Activated naive CD4-positive, alpha-beta T cell (primary cell): ENCODE data around the gene DUOXA2.
"Not testable (repeated sequence)": the region's sequence is repeated elsewhere in the genome, so short reads cannot be mapped to it uniquely, and the experiment has no call there.

Source experiments
- DNase-seq, 4 experiments: peaks; one replicate each; lab custom pipeline; 2025; lab: John Stamatoyannopoulos, UW

DUOXA2 gene

DNA sequence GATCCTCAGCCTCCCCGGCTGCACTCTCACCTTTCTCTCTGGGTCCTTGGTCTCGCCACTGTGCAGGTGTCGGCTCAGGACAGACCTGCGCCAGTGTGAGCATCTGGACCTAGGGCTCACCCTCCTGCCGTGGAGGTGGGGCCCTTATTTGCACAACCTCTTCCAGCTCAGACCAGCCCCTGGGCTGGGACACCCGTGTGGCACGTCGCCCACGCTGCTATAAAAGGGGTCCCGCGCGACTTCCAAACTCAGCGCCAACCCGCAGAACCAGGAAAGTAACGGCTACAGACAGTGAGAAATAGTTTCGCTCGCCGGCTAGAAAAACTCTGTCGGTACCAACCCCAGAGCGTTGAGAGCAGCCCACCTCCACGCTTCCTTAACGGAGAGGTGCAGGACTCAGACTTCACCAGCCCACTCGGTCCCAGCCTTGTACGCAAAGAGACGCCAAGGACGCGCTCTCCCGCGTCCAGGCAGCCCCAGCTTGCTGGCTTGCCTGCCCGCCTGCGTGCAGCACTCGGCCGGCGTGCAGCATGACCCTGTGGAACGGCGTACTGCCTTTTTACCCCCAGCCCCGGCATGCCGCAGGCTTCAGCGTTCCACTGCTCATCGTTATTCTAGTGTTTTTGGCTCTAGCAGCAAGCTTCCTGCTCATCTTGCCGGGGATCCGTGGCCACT, at the start of gene DUOXA2, which contains the start of gene DUOX2:
Gene DUOXA2 (plus strand): TSS at position 251 of the 675 bp plus-strand sequence. CDS start 280 bp downstream, at position 531.
Gene DUOX2 (minus strand): TSS at position 97 of the 675 bp plus-strand sequence. CDS start 761 bp downstream, outside the sequence.
- DNase-seq = no peak

DNA sequence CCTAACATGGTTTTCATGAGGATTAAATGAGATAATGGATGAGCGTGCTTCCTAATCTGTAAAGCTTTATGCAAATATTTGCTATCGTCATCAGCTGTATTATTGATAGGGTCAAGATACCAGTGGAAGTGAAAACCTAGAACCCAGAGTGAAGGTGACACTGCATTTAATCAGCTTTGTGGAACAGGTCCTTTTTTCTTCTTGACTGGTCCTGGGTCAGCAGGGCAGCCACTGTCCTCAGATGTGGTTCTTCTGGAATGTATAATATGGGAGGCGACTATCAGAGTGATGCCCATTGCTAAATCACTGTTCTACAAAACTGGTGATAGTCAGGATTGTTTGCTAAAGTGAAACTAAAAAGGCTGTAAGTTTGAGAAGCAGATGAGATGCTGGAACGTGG, 49.7 kb upstream of the DUOXA2 start:
- no peak for DNase-seq

DNA sequence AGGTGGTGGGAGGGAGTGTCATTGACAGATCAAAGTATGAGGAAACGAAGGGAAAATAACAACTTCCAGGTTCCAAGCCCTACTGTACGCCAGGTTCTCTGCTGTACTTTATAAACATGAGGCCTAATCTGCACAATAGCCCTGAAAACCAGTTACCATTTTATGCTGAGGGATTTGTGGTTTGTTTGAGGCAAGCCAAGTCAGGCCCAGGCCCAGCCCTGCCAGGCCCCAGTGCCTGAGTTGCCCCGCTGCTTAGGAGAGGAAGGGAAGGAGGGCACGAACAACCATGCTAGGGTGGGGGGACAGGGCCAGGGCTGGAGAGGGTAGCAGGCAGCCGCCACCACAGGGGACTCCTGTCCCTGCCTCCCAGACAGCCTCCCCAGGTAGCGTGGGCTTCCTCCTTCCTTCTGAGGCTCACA, 44.2 kb upstream of the DUOXA2 start:
- DNase-seq = not testable (repeated sequence)

DNA sequence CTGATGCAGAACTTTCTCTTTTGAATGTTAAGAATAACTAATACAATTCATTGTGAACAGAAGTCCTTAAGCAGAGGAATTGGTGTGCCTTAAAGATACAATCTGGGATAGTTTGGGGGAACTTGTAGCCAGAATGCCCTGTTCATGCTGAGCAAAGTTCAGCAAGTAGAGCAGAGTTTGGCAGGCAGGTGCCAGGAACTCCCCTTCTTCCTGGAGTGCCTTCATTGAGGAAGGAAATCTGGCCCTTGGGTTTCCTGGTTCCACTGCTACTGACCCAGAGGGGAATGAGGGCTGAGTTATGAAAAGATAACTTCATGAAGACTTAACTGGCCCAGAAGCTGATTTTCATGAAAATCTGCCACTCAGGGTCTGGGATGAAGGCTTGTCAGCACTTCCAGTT, 40.5 kb upstream of the DUOXA2 start:
- DNase-seq = not testable (repeated sequence)

DNA sequence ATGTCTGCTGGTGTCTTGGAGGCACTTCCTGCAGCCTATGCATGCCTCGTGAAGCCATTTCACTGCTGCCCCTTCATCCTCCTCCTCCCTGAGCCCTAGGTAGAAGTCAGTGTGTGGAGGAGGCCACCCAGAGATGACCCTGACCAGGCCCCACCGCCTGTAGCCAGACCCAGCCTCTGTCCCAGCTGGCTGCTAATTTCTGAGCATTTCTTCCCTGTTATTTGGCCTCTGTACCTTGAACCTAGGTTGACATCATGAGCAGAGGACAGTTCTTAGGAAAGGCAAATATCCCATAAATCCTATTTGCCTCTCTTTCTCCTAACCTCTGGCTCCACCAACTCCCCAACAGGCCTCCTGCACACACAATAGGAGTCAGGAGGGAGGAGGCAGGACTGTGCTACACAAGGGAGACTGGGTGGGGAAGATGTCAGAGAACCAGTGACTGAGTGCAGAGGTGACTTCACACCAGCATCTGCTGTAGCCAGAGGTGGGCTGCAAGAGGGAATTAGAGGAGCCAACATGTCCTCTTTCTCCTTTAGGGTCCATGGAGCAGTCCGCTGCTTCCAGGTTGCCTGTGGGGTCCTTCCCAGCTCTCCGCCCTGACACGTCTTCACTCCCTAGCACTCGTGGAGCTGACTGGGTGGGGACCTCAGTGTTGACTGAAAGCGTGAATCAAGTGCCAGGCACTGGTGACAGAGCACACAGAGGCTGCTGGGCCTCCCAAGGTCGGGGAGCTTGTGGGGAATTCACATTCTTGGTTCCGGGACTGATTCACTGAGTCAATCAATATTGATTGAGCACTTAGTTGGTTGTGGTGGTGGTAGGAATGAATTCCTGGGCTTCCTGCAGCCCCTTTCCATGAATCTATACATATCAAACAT, 38.4 kb upstream of the DUOXA2 start:
- not testable (repeated sequence) for DNase-seq

DNA sequence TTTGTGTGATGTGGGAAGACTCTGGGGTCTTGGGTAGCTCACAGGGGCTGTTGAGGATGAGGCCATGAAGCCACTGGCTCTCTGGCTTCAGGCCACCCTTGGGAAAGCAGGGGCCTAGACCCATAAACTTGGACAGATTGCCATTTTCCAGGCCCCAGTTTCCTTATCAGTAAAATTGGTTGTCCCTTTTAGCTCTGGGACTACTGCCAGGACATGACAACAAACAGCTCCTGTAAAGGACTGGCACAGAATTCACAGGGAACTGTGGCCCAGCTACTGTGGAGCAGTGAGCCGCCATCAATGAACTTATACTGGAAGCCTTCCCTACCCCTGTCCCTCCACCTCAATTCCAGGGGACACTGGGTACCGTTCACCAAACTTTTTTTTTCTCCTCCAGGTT, 36.7 kb upstream of the DUOXA2 start:
- DNase-seq = not testable (repeated sequence)

DNA sequence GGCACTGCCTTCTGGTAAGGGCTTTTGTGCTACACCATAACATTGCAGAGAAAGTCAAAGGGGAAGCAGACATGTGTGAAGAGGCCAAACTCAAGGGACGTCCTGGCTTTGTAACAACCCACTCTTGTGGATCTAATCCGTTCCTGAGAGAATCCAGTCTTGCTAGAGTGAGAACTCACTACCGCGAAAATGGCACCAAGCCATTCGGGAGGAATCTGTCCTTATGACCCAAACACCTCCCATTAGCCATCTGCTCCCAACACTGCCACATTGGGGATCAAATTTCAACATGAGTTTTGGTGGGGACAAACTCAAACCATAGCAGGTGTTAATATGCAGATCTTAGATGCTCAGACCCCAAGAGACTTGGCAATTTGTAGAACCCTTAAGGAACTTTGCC, 34.9 kb upstream of the DUOXA2 start:
- not testable (repeated sequence) for DNase-seq

DNA sequence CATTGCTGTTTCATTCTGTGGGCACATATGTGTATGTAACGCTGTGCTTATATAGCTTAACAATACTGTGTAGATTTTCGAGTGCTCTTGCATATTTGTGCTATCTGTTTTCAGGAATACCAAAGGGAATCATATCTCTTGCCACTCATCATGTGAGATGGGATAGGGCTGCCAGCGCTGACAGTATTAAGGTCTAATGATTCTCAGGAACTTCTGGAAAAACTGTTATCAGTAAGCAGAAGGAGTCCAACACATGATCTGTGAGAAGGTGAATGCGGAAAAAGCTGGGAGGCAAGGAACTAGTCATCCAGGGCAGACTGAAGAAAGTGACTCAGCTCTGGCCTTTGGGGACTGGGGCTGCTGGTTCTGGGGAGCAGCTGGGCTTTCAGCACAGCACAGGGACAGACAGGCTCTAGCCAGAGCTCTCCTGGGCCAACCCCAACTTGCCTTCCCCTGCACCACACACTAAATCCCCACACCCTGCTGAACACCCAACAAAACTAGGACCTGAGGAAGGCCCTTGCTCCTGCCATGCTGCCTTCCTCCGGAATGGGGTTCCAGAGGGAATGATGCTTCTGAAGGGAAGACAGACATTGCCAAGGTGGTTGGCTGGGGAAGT, 34.4 kb upstream of the DUOXA2 start:
- not testable (repeated sequence) for DNase-seq

DNA sequence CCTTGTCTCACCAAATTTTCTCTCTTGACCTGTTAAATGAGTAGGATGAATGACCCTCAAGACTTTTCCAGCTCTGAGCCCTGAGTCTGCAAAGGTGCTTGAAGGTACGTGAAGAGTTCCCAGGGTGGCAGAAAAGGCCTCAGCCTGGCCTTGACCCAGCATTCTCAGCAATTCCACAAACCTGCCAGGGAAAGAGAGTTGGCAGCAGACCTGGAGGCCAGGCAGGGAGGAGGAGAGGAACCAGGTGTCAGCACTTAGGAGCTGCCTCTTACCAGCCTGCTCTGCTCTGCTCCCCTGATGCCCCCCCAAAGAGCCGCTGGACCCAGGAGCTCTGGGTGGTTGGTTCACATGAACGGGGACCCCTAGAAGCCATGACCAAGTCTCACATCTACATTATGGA, 33.5 kb upstream of the DUOXA2 start:
- DNase-seq = not testable (repeated sequence)

DNA sequence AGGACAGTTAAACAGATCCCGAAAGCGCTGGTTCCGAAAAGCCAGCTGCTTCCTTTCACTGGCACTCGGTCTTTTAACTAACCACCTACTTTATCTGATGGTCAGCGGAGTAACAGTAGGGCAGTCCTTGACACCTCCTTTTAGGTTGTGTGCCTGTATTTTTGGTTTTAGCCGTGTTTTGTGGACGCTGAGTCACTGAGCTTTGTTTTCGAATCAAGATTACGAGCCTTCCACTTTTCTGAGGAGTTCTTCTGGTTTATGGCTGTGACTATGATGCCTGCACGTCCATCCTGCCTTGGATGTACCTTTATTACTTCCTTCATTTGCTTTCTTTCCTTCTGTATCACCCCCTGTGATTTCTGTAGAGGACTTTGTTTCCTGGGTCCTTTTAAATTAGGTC, 31.7 kb upstream of the DUOXA2 start:
- DNase-seq = not testable (repeated sequence)

DNA sequence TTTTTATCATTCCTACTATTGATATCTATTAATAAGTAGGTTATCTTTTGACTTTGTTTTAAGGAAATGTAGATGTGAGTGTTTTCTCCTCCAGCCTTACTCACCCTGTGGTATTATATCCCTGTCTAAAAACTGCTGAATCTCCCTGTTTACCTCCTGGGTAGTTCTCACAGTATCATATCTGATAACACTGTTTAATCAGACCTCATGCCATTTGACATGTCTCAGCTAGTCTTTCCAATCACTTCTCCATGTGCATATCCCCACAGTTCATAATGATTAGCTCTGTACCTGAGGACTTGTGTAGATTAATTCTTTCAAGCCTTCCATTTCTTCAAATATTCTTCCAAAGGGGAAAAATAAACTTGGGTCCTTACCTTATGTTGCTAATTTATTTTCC, 30.9 kb upstream of the DUOXA2 start:
- no peak for DNase-seq

DNA sequence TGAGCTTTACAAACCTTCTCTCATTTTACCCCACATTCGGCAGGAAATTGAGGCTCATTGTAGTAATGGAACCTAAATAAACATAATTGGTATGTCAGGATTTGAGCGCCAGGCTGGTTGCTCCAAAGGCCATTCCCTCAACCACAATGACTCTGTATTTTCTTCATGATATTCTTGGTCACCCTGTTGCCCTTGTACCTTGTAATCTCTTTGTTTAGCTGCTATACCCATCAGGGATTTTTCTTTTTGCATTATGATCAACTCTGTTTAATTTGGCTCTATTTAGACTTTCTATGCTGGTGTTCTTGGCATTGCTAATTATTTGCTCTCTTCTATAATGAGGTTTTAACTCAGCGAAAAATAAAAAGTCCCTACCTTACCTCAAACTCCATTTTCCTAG, 30.0 kb upstream of the DUOXA2 start:
- no peak for DNase-seq

DNA sequence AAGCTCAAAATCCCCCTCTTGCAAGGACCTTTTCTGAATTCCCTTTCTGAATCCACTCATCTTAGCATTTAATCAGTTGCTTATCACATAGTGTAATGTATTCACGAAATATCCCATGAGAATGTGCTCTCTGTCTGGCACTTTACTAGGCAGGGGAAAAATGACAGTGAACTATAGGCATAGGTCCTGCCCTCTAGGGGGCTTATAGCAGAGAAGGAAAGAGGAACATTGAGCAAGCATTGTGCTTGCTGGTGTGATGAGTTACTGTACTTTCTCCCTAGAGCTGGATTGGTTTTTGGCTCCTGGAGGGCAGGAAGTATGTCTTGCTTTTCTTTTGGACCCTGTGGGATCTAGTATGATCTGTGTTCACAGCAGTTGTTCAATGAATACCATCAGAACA, 26.6 kb upstream of the DUOXA2 start:
- no peak for DNase-seq

DNA sequence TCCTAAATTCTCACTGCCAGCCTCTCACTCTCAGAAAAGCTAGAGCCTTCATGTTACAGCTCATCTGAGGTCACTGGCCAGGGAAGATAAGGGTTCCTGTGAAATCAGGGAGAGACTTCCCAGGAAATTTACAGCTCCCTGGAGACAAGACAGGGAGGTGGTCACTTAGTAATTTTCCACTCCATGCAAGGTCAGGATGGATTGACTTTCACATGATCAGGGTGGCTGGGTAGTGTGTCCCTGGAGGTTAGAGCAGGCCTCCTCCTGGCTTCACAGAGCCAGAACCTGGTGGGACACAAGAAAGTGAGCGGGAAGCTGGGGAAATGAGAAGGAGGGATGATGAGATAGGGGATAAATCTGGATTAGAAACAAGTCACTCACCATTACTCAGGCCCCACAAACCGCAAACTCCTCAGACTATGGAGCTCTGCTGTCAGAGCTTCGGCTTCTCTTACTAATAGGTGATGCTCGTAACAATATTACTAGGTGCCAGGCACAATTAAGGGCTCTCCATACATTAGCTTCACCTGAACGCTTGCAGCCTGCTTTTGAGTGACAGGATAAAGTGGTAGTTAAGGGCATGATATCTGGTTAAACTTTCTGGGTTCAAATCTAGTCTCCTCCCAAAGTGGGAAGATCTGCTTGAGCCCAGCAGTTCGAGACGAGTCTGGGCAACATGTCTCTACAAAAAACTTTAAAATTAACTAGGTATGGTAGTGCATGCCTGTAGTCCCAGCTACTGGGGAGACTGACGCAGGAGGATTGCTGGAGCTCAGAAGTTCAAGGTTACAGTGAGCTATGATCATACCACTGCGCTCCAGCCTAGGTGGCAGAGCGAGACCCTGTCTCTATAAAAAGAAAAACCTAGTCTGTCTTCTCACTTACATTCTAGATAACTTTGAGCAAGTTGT, 25.1 kb upstream of the DUOXA2 start:
- DNase-seq = no peak

DNA sequence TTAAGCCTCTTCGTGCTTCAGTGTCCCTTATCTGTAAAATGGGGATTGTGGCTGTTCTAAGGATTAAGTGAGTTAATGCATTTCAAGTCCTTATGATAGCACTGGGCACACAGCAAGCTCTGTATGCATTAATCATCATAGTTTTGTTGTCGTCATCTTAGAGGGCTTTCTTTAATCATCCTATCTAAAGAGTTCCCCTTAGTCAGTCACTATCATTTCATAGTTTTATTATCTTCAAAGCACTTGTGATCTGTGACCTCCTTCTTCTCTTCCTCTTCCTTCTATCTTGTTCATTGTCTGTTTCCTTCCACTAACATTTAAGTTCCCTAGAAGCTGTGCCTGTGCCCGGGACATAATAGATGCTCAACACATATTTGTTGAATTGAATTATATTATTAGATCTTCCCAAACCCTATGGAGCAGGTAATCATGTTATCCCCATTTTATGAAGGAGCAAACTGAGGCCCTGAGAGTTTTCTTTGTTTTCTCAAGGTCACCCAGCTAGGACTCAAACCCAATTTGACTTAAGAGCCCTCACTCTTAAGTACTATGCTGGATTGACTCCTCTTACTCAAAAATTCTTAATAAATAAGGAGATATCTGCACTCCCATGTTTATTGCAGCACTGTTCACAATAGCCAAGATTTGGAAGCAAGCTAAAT, 24.3 kb upstream of the DUOXA2 start:
- DNase-seq = no peak

DNA sequence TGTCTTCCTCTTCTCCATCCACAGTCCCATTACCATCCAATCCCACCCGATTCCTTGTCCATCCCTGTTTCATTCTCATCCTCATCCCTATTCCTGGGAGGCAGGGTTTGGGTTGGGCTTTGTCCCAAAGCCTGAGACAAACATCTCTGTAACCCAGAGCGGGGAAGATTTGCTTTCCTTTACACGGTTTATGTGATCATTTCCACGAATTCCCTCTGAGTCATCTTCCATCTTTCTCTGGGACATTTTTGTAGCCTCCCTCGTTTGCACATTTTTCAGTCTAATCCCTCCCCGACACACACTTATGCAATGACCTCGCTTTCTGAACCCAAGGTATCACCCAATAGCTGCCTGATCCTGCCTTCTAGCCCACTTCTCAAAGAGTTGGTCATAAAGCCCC, 23.0 kb upstream of the DUOXA2 start:
- DNase-seq = no peak

DNA sequence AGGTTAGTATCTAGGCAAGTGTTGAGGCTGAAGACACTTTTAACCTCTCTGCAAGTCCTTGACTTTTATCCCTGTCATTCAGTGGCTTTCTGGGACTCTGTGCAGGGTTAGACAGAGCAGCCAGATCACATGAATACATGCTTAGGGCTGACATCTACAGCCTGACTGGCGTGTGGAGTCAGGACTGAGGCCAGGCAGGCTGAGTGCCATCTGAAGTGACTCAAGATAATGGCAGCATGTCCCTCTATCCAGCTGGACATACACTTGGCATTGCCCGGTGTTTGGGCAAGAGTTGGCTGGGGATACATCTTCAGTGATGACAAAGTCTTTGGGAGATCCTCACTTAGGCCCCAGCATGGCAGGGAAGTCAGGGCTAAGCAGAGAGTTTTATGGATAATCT, 22.6 kb upstream of the DUOXA2 start:
- no peak for DNase-seq

DNA sequence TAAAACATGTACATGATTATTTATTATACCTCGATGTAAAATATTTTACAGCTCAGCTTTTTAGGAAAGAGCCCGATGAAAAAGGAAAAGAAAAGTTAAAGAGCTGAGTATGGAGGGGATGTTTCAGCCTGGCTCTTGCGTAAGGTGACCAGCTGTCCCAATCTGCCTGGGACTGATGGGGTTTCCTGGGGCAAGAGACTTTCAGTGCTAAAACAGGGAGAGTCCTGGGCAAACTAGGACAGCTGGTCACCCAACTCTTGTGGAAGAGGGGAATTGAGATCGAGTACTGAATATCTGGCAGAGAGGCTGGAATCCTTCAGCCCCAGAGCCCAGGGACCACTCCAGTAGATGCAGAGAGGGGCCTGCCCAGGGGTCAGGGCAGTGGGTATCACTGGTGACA, 21.1 kb upstream of the DUOXA2 start:
- DNase-seq = no peak

DNA sequence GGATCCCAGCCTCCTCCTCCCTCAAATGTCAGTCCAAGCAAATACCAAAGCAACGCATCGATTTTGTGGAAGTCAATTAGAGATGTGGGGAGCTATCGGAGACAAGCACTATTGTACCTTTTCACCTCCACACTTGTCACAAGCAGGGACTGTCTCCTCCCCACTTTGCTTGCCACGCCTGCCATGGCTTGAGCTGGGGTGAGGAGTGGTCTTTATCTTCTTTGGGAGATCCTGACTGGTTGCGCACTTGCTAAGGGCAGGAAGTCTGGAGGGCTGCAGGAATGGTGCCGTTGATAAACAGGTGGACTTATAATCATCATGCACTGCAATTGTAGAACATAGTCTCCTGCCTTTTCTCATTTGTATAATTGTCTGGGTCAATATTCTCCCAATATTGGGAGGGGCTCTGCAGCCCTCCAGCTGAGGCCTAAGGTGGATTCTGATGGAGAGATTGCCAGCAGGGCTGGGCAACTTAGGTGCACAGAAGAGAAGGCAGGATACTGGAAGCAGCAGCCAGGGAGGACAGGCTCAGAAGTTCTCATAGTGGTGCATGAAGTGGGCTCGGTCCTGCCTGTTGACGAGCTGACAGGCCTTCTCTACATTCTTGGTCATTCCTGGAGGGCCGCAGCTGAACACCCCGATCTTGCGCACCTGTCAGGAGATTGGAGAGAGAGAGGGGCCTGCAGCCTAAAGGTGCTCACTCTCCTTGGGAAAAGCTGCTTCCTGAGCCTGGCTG, 20.3 kb upstream of the DUOXA2 start:
- no peak for DNase-seq

DNA sequence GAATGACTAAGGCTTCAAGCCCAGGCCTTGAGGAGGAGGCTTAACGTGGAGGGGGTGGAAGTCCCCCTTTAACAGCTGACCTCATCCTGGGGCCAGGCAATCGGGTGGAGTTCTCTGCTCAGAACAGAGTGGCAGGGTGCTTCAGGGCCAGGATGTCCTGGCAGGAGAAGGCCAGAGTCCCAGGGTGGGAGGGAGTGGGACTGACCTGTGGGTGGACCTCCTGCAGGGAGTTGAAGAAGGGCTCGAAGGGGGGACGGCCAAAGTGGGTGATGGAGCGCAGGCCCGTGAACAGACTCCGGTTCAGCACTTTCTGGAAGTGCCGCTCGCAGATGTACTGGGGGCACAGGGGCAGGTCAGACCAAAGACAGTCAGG, 19.8 kb upstream of the DUOXA2 start:
- DNase-seq = no peak
